Gastroesophageal sphincter (tissue), 4 donors: Measurements from ENCODE around the gene RNF111. TPM values are rescaled to one million over a fixed set of nuclear protein-coding genes. Genes with fewer than 3 reads are reported as not detected.
A peak's percentile ranks its signal among the peaks of the same experiment; 100 is the strongest.

ENCODE experiments used
- ATAC-seq: fragments of 150-250 bp; one replicate; pipeline ENCODE4 v1.9.1; 2016; ENCODE audit warnings: mild to moderate bottlenecking, moderate library complexity
- H3K27ac ChIP-seq, 4 donors: fragments of 200-600 bp; sonication (generic) in 3 of 4; 1 replicate in 3 of 4; 2 replicates in 1 of 4; pipeline ENCODE4 v1.5.1; 2016 to 2019
- H3K27me3 ChIP-seq: fragments of 200-600 bp; sonication (generic); one replicate; pipeline ENCODE4 v1.5.1; 2019
- H3K36me3 ChIP-seq, 2 donors: fragments of 200-600 bp; sonication (generic); one replicate each; pipeline ENCODE4 v1.5.1; 2019; ENCODE audit warnings: control low read depth in 1 of 2
- H3K4me1 ChIP-seq, 3 donors: fragments of 200-600 bp; sonication (generic); 1 replicate in 2 of 3; 2 replicates in 1 of 3; pipeline ENCODE4 v1.5.1; 2016 to 2019; ENCODE audit warnings: control low read depth in 2 of 3
- H3K4me3 ChIP-seq, 2 donors: fragments of 200-600 bp; sonication (generic); one replicate each; pipeline ENCODE4 v1.5.1; 2019; ENCODE audit warnings: mild to moderate bottlenecking in 1 of 2, moderate library complexity in 1 of 2
- H3K9me3 ChIP-seq, 3 donors: fragments of 200-600 bp; sonication (generic); one replicate each; pipeline ENCODE4 v1.5.1; 2017 to 2019; ENCODE audit warnings: control low read depth in 2 of 3
- CTCF ChIP-seq, 4 experiments: fragments of 200-600 bp in 2 of 4; fragments of 450-650 bp in 2 of 4; sonication (generic) in 1 of 4; IDR thresholded peaks; one replicate each; pipeline ENCODE4 v1.5.1; 2017 to 2019; ENCODE audit warnings: antibody characterized with exemption in 4 of 4, mild to moderate bottlenecking in 2 of 4, moderate library complexity in 2 of 4
- EP300 ChIP-seq: sonication (generic); formaldehyde crosslinking; IDR thresholded peaks from one replicate; pipeline ENCODE4 v1.6.1; 2017; ENCODE audit warnings: antibody characterized with exemption, mild to moderate bottlenecking
- POLR2A ChIP-seq, 2 donors: fragments of 450-650 bp; IDR thresholded peaks; one replicate each; pipeline ENCODE4 v1.6.1; 2017; ENCODE audit warnings: antibody characterized with exemption in 2 of 2, mild to moderate bottlenecking in 2 of 2, moderate library complexity in 1 of 2
- POLR2AphosphoS5 ChIP-seq: sonication (generic); formaldehyde crosslinking; IDR thresholded peaks from one replicate; pipeline ENCODE4 v1.6.1; 2017; ENCODE audit warnings: antibody characterized with exemption
- WGBS, 2 donors: methylation state at CpG; one replicate each; pipeline ENCODE4 v1.1.5; 2018; ENCODE audit warnings: low coverage in 1 of 2; 5-methylcytosine and 5-hydroxymethylcytosine counted together
- total RNA-seq, 4 donors: library from RNA; depleted of rRNA; stranded (reverse); fragments of >200 nt; gene quantifications; one replicate each; pipeline ENCODE4 v1.1.0, GENCODE V29; 2016

RNF111 gene
- total RNA-seq, 4 donors from 2014 or later, result 17.5 to 20.4 (median 18.5) TPM

GRCh38 chr15:59104912-59105732 lies 117.7 kb downstream of the RNF111 start, which contains the start of gene CCNB2:
CCNB2 (plus strand) TSS chr15:59105146; CDS start chr15:59105269, 123 bp downstream.
- peak within 1 kb of the TSS; percentile 31 to 58 for H3K4me3 ChIP-seq
- TF ChIP-seq EP300 (no peak), POLR2A (IDR thresholded peaks at IDR 0.05) (no peak), CTCF (IDR thresholded peaks at IDR 0.05) (no peak), POLR2AphosphoS5 (peak; percentile 9)
- peak; percentile 98 for ATAC-seq
- H3K27ac ChIP-seq, result peak within 1 kb of the TSS in 1 of 4 donors; percentile 47
- peaks cover 0 to 15% (median 0%) of the 10 kb centered on the region in 3 donors for H3K4me1 ChIP-seq
- H3K27me3 ChIP-seq, result no peaks in the 10 kb centered on the region
- no peaks in the 10 kb centered on the region for H3K9me3 ChIP-seq
- H3K36me3 ChIP-seq, result peaks cover 0 to 3% of the 10 kb centered on the region in 2 donors
- whole genome bisulfite sequencing, 2 donors, result 0% methylated on average over 5 to 12 of the region's 57 CpGs

GRCh38 chr15:59105854-59106253 lies 118.4 kb downstream of the RNF111 start:
- TF ChIP-seq EP300, result no peak
- TF ChIP-seq CTCF (IDR thresholded peaks at IDR 0.05), result no peak
- TF ChIP-seq POLR2A (IDR thresholded peaks at IDR 0.05), result no peak
- TF ChIP-seq POLR2AphosphoS5, result no peak
- H3K4me3 ChIP-seq, result no peak overlapping the region
- 58 to 80% methylated on average over 1 to 2 of the region's 2 CpGs for WGBS, 2 donors

GRCh38 chr15:59111251-59111650 lies 123.8 kb downstream of the RNF111 start:
- ATAC-seq, result no peak
- Histone ChIP-seq H3K36me3 (no peaks in the 10 kb centered on the region), H3K4me3 (no peak overlapping the region), H3K27me3 (no peaks in the 10 kb centered on the region), H3K9me3 (no peaks in the 10 kb centered on the region), H3K27ac (no peak overlapping the region), H3K4me1 (no peaks in the 10 kb centered on the region)
- WGBS, 2 donors, result 82 to 87% methylated on average over 4 of the region's 4 CpGs
- no peak for TF ChIP-seq POLR2AphosphoS5
- no peak for TF ChIP-seq CTCF (IDR thresholded peaks at IDR 0.05)
- TF ChIP-seq EP300, result no peak
- no peak for TF ChIP-seq POLR2A (IDR thresholded peaks at IDR 0.05)

More at GRCh38 chr15:59105854-59106253, 118.4 kb downstream of the RNF111 start:
- no peak for ATAC-seq
- Histone ChIP-seq H3K4me1 (peaks cover 0 to 15% (median 0%) of the 10 kb centered on the region in 3 donors), H3K9me3 (no peaks in the 10 kb centered on the region), H3K36me3 (no peaks in the 10 kb centered on the region), H3K27ac (no peak overlapping the region), H3K27me3 (no peaks in the 10 kb centered on the region)

GRCh38 chr15:59115047-59115446 lies 127.6 kb downstream of the RNF111 start:
- Histone ChIP-seq H3K4me3 (no peak overlapping the region), H3K27me3 (no peaks in the 10 kb centered on the region), H3K9me3 (no peaks in the 10 kb centered on the region), H3K4me1 (no peaks in the 10 kb centered on the region), H3K27ac (no peak overlapping the region), H3K36me3 (no peaks in the 10 kb centered on the region)
- TF ChIP-seq POLR2AphosphoS5, result no peak
- no peak for TF ChIP-seq POLR2A (IDR thresholded peaks at IDR 0.05)
- no peak for TF ChIP-seq CTCF (IDR thresholded peaks at IDR 0.05)
- no peak for TF ChIP-seq EP300
- ATAC-seq, result no peak
- 57 to 80% methylated on average over 1 to 2 of the region's 2 CpGs for WGBS, 2 donors

GRCh38 chr15:59116141-59116540 lies 128.7 kb downstream of the RNF111 start:
- Histone ChIP-seq H3K4me3 (no peak overlapping the region), H3K27ac (no peak overlapping the region), H3K27me3 (no peaks in the 10 kb centered on the region), H3K36me3 (no peaks in the 10 kb centered on the region), H3K9me3 (no peaks in the 10 kb centered on the region), H3K4me1 (no peaks in the 10 kb centered on the region)
- TF ChIP-seq POLR2AphosphoS5 (no peak), POLR2A (IDR thresholded peaks at IDR 0.05) (no peak), CTCF (IDR thresholded peaks at IDR 0.05) (no peak)
- WGBS, 2 donors, result 100% methylated on average over 1 of the region's 1 CpG
- ATAC-seq, result no peak
